Peyer's patch (tissue), 4 donors: ENCODE measurements around the gene FRMPD2.

Source experiments
- POLR2A ChIP-seq, 2 donors: fragments of 450-650 bp; IDR thresholded peaks; one replicate each; pipeline ENCODE4 v1.5.1; 2017; ENCODE audit warnings: antibody characterized with exemption in 2 of 2, mild to moderate bottlenecking in 2 of 2, moderate library complexity in 2 of 2
- TF ChIP-seq, protein P1 (sequence below), 6 experiments: fragments of 450-650 bp in 4 of 6; fragments of 200-600 bp in 2 of 6; sonication (generic) in 1 of 6; IDR thresholded peaks; one replicate each; pipeline ENCODE4 v1.5.1; 2017 to 2019; ENCODE audit warnings: antibody characterized with exemption in 6 of 6, mild to moderate bottlenecking in 3 of 6, moderate library complexity in 1 of 6

DNA sequence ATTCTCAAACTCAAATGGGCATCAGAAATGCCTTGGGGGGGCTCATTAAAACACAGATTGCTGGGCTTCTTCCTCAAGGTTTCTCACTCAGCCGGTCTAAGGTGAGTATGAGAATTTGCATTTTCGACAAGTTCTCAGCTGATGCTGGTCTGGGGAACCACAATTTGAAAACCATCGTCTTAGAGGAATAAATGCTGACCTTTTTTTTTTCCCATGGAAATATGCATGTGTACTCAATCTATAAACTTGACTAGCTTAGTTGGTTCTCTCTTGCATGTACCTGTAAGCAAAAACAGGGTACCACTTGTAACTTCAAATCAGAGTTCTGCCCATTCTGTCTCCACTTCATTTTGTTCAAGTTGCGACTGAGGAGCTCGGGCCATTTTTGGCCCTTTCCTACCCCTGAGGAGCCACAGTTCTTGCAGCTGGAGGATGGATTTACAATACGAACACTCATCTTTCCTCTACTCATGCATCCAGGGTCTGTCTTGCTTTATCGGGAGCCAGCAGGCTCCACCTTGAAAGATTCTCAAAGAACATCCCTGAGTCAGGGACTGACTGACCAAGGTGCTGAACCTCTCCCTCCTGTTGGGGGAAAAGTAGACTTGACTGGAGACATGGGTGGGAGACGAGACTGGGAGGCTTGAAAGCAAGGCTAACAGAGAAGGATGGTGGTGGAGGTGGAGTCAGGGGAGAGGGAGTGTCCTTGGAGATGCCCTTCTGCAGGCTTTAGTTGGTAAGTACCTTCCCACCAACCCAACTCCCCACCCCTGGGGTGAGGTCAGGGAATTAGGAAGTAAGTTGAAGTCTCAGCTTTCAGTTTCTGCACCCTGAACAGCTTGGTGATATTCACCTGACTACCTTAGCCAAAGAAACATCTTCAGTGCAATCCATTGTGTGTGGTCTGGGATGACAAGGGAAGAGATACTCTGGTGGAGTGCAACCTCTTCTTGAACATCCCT lies 28.3 kb upstream of the FRMPD2 start:
- TF ChIP-seq, protein P1, sequence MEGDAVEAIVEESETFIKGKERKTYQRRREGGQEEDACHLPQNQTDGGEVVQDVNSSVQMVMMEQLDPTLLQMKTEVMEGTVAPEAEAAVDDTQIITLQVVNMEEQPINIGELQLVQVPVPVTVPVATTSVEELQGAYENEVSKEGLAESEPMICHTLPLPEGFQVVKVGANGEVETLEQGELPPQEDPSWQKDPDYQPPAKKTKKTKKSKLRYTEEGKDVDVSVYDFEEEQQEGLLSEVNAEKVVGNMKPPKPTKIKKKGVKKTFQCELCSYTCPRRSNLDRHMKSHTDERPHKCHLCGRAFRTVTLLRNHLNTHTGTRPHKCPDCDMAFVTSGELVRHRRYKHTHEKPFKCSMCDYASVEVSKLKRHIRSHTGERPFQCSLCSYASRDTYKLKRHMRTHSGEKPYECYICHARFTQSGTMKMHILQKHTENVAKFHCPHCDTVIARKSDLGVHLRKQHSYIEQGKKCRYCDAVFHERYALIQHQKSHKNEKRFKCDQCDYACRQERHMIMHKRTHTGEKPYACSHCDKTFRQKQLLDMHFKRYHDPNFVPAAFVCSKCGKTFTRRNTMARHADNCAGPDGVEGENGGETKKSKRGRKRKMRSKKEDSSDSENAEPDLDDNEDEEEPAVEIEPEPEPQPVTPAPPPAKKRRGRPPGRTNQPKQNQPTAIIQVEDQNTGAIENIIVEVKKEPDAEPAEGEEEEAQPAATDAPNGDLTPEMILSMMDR (IDR thresholded peaks at IDR 0.05) = no peak
- no peak for TF ChIP-seq POLR2A (IDR thresholded peaks at IDR 0.05)
